ENCODE measurements around the gene SLC39A5. TPM values are rescaled to one million over a fixed set of nuclear protein-coding genes. Genes with fewer than 3 reads are reported as not detected.

The SLC39A5 gene
- total RNA-seq, 1 donor from 2014 or later, result 23.0 TPM

DNA sequence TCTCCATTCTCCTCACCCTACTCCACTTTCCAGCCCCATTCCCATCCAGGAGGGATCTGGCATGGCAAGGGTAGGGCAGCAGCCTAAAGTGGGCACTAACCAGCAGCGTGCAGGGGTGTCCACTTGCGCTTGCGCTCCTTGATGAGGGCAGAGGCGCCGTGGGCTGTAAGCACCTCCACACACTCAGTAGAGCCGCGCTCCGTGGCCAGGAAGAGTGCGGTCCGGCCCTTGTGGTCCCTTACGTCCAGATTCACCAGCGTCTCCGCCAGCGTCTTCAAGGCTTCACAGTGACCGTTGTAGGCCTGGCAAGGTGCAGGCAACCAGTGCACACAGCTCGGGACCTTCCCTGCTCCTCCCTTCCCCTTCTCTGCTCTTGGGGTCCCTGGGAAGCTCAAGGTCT is 18.1 kb downstream of the SLC39A5 start:
- H3K36me3 Mint-ChIP-seq, result peaks cover 16% of the 10 kb centered on the region
- H3K27ac Mint-ChIP-seq, result no peak overlapping the region
- H3K9me3 Mint-ChIP-seq, result no peaks in the 10 kb centered on the region
- DNase-seq (ENCODE audit: extremely low spot score, unreplicated experiment), result no peak
- no peaks in the 10 kb centered on the region for H3K4me1 Mint-ChIP-seq (ENCODE audit: unreplicated experiment)
- H3K27me3 Mint-ChIP-seq, result no peaks in the 10 kb centered on the region
- TF ChIP-seq, protein P1, sequence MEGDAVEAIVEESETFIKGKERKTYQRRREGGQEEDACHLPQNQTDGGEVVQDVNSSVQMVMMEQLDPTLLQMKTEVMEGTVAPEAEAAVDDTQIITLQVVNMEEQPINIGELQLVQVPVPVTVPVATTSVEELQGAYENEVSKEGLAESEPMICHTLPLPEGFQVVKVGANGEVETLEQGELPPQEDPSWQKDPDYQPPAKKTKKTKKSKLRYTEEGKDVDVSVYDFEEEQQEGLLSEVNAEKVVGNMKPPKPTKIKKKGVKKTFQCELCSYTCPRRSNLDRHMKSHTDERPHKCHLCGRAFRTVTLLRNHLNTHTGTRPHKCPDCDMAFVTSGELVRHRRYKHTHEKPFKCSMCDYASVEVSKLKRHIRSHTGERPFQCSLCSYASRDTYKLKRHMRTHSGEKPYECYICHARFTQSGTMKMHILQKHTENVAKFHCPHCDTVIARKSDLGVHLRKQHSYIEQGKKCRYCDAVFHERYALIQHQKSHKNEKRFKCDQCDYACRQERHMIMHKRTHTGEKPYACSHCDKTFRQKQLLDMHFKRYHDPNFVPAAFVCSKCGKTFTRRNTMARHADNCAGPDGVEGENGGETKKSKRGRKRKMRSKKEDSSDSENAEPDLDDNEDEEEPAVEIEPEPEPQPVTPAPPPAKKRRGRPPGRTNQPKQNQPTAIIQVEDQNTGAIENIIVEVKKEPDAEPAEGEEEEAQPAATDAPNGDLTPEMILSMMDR (conservative IDR thresholded peaks at IDR 0.05), result no peak
- H3K4me3 Mint-ChIP-seq, result no peak overlapping the region

DNA sequence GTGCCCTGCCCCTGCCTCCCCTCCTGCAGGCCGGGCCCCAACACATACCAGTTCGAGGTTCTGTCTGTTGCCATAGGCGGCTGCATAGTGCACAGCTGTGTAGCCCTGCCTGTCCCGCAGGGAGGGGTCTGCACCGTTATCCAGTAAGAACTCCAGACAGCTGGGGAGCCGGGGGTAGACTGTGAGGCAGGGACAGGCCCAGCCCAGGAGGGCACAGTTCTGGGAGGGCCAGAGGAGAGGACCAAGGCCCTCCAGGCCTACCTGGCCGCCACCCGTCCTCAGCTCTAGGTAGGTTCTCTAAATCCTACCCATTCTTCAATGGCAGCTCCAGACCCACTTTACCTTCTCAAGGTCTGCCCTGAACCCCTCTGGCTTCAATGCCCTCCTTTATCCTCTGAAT is 18.9 kb downstream of the SLC39A5 start:
- H3K4me3 Mint-ChIP-seq, result no peak overlapping the region
- H3K36me3 Mint-ChIP-seq, result peaks cover 19% of the 10 kb centered on the region
- no peaks in the 10 kb centered on the region for H3K27me3 Mint-ChIP-seq
- TF ChIP-seq, protein P1 (conservative IDR thresholded peaks at IDR 0.05), result no peak
- DNase-seq (ENCODE audit: extremely low spot score, unreplicated experiment), result no peak
- no peaks in the 10 kb centered on the region for H3K9me3 Mint-ChIP-seq
- H3K4me1 Mint-ChIP-seq (ENCODE audit: unreplicated experiment), result no peaks in the 10 kb centered on the region
- H3K27ac Mint-ChIP-seq, result no peak overlapping the region

DNA sequence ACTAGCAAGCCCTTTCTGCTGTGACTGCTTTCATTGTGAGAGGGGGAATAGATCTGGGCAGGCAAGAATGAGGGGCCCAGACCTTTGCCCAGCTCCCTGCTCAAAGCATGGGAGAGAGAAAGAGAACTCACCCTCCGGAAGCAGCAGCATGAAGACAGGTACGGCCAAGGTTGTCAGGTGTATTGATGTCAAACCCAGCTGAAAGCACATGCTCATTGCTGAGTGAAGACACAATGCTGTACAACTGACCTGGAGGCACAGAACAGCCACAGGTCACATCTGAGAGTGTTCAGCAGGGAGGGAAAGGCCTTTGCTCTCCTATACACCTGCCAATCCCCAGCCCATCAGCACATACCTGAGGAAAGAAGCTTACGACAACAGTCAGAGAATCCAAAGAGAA is 22.8 kb downstream of the SLC39A5 start:
- no peak overlapping the region for H3K27ac Mint-ChIP-seq
- no peak overlapping the region for H3K4me3 Mint-ChIP-seq
- peaks cover 20% of the 10 kb centered on the region for H3K36me3 Mint-ChIP-seq
- no peaks in the 10 kb centered on the region for H3K4me1 Mint-ChIP-seq (ENCODE audit: unreplicated experiment)
- DNase-seq (ENCODE audit: extremely low spot score, unreplicated experiment), result no peak
- TF ChIP-seq, protein P1 (conservative IDR thresholded peaks at IDR 0.05), result no peak
- no peaks in the 10 kb centered on the region for H3K27me3 Mint-ChIP-seq
- no peaks in the 10 kb centered on the region for H3K9me3 Mint-ChIP-seq

DNA sequence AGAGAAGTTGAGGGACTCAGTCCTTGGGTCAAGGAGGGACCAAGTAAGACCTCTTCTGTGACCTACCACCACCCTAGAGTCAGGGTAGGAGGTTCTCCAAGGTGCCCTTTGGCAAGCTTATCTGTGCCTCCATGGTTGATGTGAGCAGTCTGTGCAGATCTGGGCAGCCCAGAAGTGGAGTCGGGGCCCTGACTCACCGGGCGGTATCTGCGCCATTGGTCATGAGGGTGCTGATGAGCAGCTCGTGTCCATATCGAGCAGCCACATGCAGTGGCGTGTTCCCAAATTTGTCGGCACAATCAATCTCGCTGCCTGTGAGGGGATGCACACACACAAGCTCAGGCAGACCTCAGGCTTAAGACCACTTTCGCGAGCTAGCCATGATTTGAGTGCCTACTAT is 23.2 kb downstream of the SLC39A5 start:
- Mint-ChIP-seq H3K4me3 (no peak overlapping the region), H3K9me3 (no peaks in the 10 kb centered on the region), H3K27ac (no peak overlapping the region), H3K36me3 (peaks cover 20% of the 10 kb centered on the region), H3K27me3 (no peaks in the 10 kb centered on the region), H3K4me1 (ENCODE audit: unreplicated experiment) (no peaks in the 10 kb centered on the region)
- TF ChIP-seq, protein P1 (conservative IDR thresholded peaks at IDR 0.05), result no peak
- no peak for DNase-seq (ENCODE audit: extremely low spot score, unreplicated experiment)

DNA sequence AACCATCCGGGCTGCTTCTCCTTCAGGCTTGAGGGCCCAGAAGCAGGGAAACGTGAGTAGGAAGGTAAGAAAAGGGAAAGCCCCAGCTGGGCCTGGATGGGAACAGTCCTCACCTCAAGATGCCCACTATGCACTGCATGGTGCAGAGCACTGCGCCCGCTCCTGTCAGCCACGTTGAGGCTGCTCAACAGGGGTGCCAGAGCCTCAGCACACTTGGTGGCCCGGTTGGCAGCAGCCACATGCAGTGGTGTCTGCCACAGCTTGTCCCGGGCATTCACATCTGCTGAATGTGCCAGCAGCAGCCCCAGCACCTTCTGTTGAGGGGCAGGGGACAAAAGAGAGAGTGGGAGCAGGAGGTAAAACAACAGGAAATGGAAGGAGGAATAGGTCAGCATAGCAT is 25.8 kb downstream of the SLC39A5 start:
- no peak overlapping the region for H3K27ac Mint-ChIP-seq
- peaks cover 16% of the 10 kb centered on the region for H3K36me3 Mint-ChIP-seq
- H3K27me3 Mint-ChIP-seq, result no peaks in the 10 kb centered on the region
- no peak for DNase-seq (ENCODE audit: extremely low spot score, unreplicated experiment)
- no peaks in the 10 kb centered on the region for H3K9me3 Mint-ChIP-seq
- H3K4me1 Mint-ChIP-seq (ENCODE audit: unreplicated experiment), result peaks cover 8% of the 10 kb centered on the region
- TF ChIP-seq, protein P1 (conservative IDR thresholded peaks at IDR 0.05), result no peak
- H3K4me3 Mint-ChIP-seq, result peak overlapping the region; percentile 10
